HepG2 (cell line): Measurements from ENCODE around the gene LDAH. TPM values are rescaled to one million over a fixed set of nuclear protein-coding genes. Genes with fewer than 3 reads are reported as not detected.

Source experiments
- ARID2 ChIP-seq: sonication (generic); formaldehyde crosslinking; IDR thresholded peaks from 2 replicates; pipeline ENCODE4 v1.8.1; 2022; ENCODE audit warnings: mild to moderate bottlenecking, missing genetic modification reagents, borderline replicate concordance
- ATM ChIP-seq: fragments of 450-650 bp; IDR thresholded peaks from 2 replicates; pipeline ENCODE4 v1.7.1; 2017; ENCODE audit warnings: mild to moderate bottlenecking, borderline replicate concordance
- BHLHE40 ChIP-seq: IDR thresholded peaks from 2 replicates; pipeline ENCODE4 v1.6.1; 2011; ENCODE audit warnings: low read length, improper control_type of control experiment
- CC2D1A ChIP-seq: sonication (generic); formaldehyde crosslinking; IDR thresholded peaks from 2 replicates; pipeline ENCODE4 v1.8.1; 2023; ENCODE audit warnings: mild to moderate bottlenecking, missing genetic modification reagents
- DBP ChIP-seq: sonication (generic); formaldehyde crosslinking; IDR thresholded peaks from 2 replicates; pipeline ENCODE4 v1.4.0; 2020; ENCODE audit warnings: missing genetic modification reagents; ENCODE audit errors: not compliant biosample characterization
- HDAC2 ChIP-seq: sonication (generic); formaldehyde crosslinking; IDR thresholded peaks from 2 replicates; pipeline ENCODE4 v1.4.0; 2020; ENCODE audit warnings: missing genetic modification reagents
- MNT ChIP-seq: fragments of 450-650 bp; IDR thresholded peaks from 2 replicates; pipeline ENCODE4 v1.6.1; 2016
- NFE2L2 ChIP-seq: fragments of 150-350 bp; IDR thresholded peaks from 2 replicates; pipeline ENCODE4 v1.6.1; 2014; ENCODE audit warnings: low read length
- RCOR2 ChIP-seq: IDR thresholded peaks from 2 replicates; pipeline ENCODE4 v1.6.1; 2016; ENCODE audit warnings: missing biosample characterization, missing genetic modification reagents
- RFX1 ChIP-seq: fragments of 450-650 bp; IDR thresholded peaks from 2 replicates; pipeline ENCODE4 v1.6.1; 2017
- RFXAP ChIP-seq: sonication (generic); formaldehyde crosslinking; IDR thresholded peaks from 2 replicates; pipeline ENCODE4 v1.4.0; 2020; ENCODE audit warnings: missing genetic modification reagents, borderline replicate concordance
- SOX6 ChIP-seq, 2 experiments: fragments of 450-650 bp in 1 of 2; sonication (generic) in 1 of 2; formaldehyde crosslinking in 1 of 2; IDR thresholded peaks; 2 replicates each; pipeline versions ENCODE4 v1.4.0 to v1.6.1; 2017 to 2020; ENCODE audit warnings: antibody characterized with exemption in 1 of 2, mild to moderate bottlenecking in 1 of 2, missing genetic modification reagents in 1 of 2
- SP5 ChIP-seq: IDR thresholded peaks from 2 replicates; pipeline ENCODE4 v1.6.1; 2016; ENCODE audit warnings: low read depth, borderline replicate concordance
- SPEN ChIP-seq: sonication (generic); formaldehyde crosslinking; IDR thresholded peaks from 2 replicates; pipeline ENCODE4 v1.5.1; 2020; ENCODE audit warnings: low read depth, mild to moderate bottlenecking, missing genetic modification reagents
- TEAD3 ChIP-seq: optimal IDR thresholded peaks from 2 replicates; pipeline ENCODE3; 2016; ENCODE audit warnings: borderline replicate concordance
- TFDP2 ChIP-seq: sonication (generic); formaldehyde crosslinking; IDR thresholded peaks from 2 replicates; pipeline ENCODE4 v1.4.0; 2020; ENCODE audit warnings: missing genetic modification reagents
- TGIF2 ChIP-seq: IDR thresholded peaks from 2 replicates; pipeline ENCODE4 v1.6.1; 2016; ENCODE audit warnings: control low read depth, missing compliant biosample characterization
- ZFP36L2 ChIP-seq: sonication (generic); formaldehyde crosslinking; IDR thresholded peaks from 2 replicates; pipeline ENCODE4 v1.4.0; 2020; ENCODE audit warnings: missing genetic modification reagents
- polyA plus RNA-seq, 8 experiments: library from polyadenylated mRNA; depleted of rRNA in 3 of 8; stranded (reverse) in 7 of 8; unstranded in 1 of 8; fragments of >200 nt; fragmentation: Illumina TruSeq in 4 of 8; extraction: Trizol in 4 of 8; gene quantifications; 2 replicates each; pipeline versions ENCODE4 v1.2.1 to v1.2.3, GENCODE V29; 2011 to 2016; ENCODE audit warnings: low read depth in 4 of 8, missing spikeins in 1 of 8, mixed read lengths in 1 of 8; ENCODE audit not compliant: insufficient read depth in 1 of 8
- total RNA-seq, 5 experiments: library from RNA; depleted of rRNA; stranded (reverse); fragments of >200 nt; fragmentation: Illumina TruSeq; extraction: Trizol; gene quantifications; 2 replicates each; pipeline ENCODE4 v1.2.3, GENCODE V29; 2016; ENCODE audit warnings: low read depth in 1 of 5
- TF ChIP-seq, protein P1 (sequence below): conservative IDR thresholded peaks from 2 replicates; pipeline ENCODE4 v1.6.1; 2018; ENCODE audit warnings: missing genetic modification reagents
- TF ChIP-seq, protein P2 (sequence below): sonication (generic); formaldehyde crosslinking; IDR thresholded peaks from 2 replicates; pipeline ENCODE4 v1.8.1; 2022; ENCODE audit warnings: low read depth, mild to moderate bottlenecking, missing genetic modification reagents

LDAH gene
- total and polyA plus RNA-seq, 2 of the 13 experiments (the other 11 are each of a cell fraction or from before 2014, with no cell fraction given): 28.8 to 46.2 TPM

DNA sequence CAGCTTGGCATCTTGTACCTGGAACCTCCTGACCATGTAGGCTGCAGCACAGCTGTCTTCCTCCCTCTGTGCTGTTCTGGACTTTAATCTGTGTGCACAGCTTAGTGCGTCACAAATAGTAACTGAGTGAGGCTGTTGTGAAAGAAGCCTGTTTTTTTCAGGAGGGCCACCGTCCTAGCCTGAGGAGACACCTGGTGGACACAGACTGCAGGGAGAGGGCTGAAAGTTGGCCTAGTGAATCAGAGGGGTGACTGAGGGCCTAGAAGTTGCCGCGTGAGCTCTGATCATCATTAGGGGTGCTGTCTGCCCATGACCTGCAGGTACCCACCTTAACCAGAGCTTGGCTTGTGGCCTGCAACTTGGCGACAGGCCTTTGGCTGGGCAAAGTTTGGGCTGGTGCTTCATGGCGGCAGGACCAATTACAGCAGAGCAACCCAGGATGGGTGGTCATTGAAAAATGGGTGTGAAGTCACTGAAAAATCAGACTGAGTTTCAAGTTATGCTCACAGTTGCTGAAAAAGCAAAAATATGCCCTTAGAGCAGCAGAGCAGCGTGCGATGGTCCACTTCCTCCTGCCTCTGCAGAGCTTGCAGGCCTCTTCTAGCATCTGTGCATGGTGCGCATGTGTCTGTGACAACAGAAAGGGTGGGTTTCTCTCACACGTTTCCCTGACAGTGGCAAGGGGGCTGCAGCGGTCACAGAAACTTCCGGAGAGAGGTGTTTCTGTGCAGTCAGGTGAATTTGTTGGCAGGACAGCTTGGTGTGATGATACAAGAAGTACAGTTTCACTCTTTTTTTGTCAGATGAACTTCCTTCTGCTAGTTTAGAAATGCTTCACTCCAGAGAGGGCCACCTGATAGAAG, 146.3 kb downstream of the LDAH start (continued):
- TF ChIP-seq TFDP2 (CRISPR knock-in tag) (peak; percentile 34; the same call in 1 of the 2 replicates), TGIF2 (CRISPR knock-in tag) (peak; percentile 93), HDAC2 (CRISPR knock-in tag) (peak; percentile 94; the same call in 1 of the 2 replicates), SOX6 (IDR thresholded peaks at IDR 0.05) (no peak), SOX6 (CRISPR knock-in tag; IDR thresholded peaks at IDR 0.05) (peak; percentile 89), BHLHE40 (0 out of 2 replicates have a peak, but pooled peaks have one; percentile 26), DBP (CRISPR knock-in tag) (peak; percentile 51), ZFP36L2 (no peak), MNT (no peak), TEAD3 (peak; percentile 92), SP5 (CRISPR knock-in tag) (0 out of 2 replicates have a peak, but pooled peaks have one; percentile 34), NFE2L2 (no peak), ATM (no peak), CC2D1A (CRISPR knock-in tag) (0 out of 2 replicates have a peak, but pooled peaks have one; percentile 83), RFX1 (no peak), SPEN (CRISPR knock-in tag) (peak; percentile 89), RFXAP (CRISPR knock-in tag) (peak; percentile 93), RCOR2 (CRISPR knock-in tag) (peak; percentile 92), ARID2 (CRISPR knock-in tag) (peak; percentile 96; the same call in 1 of the 2 replicates)
- TF ChIP-seq, protein P1, sequence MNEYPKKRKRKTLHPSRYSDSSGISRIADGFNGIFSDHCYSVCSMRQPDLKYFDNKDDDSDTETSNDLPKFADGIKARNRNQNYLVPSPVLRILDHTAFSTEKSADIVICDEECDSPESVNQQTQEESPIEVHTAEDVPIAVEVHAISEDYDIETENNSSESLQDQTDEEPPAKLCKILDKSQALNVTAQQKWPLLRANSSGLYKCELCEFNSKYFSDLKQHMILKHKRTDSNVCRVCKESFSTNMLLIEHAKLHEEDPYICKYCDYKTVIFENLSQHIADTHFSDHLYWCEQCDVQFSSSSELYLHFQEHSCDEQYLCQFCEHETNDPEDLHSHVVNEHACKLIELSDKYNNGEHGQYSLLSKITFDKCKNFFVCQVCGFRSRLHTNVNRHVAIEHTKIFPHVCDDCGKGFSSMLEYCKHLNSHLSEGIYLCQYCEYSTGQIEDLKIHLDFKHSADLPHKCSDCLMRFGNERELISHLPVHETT (CRISPR knock-in tag): peak; percentile 51; the same call in 1 of the 2 replicates
- TF ChIP-seq, protein P2, sequence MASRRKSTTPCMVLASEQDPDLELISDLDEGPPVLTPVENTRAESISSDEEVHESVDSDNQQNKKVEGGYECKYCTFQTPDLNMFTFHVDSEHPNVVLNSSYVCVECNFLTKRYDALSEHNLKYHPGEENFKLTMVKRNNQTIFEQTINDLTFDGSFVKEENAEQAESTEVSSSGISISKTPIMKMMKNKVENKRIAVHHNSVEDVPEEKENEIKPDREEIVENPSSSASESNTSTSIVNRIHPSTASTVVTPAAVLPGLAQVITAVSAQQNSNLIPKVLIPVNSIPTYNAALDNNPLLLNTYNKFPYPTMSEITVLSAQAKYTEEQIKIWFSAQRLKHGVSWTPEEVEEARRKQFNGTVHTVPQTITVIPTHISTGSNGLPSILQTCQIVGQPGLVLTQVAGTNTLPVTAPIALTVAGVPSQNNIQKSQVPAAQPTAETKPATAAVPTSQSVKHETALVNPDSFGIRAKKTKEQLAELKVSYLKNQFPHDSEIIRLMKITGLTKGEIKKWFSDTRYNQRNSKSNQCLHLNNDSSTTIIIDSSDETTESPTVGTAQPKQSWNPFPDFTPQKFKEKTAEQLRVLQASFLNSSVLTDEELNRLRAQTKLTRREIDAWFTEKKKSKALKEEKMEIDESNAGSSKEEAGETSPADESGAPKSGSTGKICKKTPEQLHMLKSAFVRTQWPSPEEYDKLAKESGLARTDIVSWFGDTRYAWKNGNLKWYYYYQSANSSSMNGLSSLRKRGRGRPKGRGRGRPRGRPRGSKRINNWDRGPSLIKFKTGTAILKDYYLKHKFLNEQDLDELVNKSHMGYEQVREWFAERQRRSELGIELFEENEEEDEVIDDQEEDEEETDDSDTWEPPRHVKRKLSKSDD (CRISPR knock-in tag): peak; percentile 96
